ENCODE results near the gene GBP3.
"Not testable (repeated sequence)": the region's sequence is repeated elsewhere in the genome, so short reads cannot be mapped to it uniquely, and the experiment has no call there.

GBP3 gene

GRCh38 chr1:88976235-88976634 is 46.4 kb downstream of the GBP3 start:
- DNase-seq (ENCODE audit: low spot score), result no peak

GRCh38 chr1:88974616-88975172 is 48.0 kb downstream of the GBP3 start:
- DNase-seq (ENCODE audit: low spot score), result not testable (repeated sequence)

GRCh38 chr1:88973520-88974137 is 49.0 kb downstream of the GBP3 start:
- DNase-seq (ENCODE audit: low spot score), result peak; percentile 24

GRCh38 chr1:88961647-88962275 is 60.9 kb downstream of the GBP3 start:
- DNase-seq (ENCODE audit: low spot score), result no peak

DNA sequence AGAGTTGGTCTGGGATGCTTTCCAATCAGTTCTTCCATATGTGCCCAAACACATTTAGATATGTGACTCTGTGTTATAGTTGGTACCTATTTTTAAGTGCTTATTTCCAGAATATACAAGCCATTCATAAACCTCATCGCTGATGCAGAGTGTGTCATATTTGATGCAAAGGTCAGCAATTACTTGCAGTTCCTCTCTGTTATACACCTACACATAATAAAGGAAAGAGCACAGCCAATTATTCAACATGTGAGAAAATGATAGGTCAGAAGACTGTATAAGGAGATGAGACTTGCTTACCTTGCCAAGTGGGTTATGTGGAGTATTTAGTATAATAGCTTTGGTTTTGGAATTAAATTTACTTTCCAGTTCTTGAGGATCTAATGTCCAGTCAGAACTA is 61.6 kb downstream of the GBP3 start:
- no peak for DNase-seq (ENCODE audit: low spot score)

Measured in putamen (tissue), 1 donor.